ENCODE data around the gene ZC3H4.

ZC3H4 gene

DNA sequence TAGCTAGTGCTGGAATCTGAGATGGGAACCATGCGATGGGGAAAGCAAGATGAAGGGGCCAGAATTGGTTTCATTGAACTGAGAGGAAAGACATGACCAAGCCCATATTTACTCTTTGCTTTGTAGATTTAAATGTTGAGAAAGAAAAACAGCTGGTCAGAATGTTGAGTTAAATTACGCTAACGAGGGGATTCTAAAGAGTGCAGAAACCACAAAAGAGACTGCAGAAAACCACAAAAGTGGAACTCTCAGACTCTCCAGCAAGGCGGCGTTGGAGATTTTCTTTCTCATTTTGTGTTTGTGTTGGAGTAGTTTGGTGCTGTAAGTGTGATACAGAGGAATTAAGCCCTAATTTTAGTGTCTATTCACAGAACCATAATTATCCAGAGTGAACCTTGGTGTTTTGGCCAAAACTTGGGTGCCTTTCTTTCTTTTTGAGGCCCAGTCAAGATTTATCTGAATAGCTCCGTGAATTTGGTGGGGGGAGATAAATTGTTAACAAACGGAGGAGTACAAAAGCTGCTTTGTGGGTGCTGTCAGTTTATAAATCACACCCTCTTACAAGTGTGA, 43.4 kb upstream of the ZC3H4 start:
- H3K36me3 ChIP-seq: peaks cover 88% of the 10 kb centered on the region
- no peak overlapping the region for H3K4me3 ChIP-seq (ENCODE audit: low read depth, low read length)
- no peak for DNase-seq
- TF ChIP-seq, protein P1, sequence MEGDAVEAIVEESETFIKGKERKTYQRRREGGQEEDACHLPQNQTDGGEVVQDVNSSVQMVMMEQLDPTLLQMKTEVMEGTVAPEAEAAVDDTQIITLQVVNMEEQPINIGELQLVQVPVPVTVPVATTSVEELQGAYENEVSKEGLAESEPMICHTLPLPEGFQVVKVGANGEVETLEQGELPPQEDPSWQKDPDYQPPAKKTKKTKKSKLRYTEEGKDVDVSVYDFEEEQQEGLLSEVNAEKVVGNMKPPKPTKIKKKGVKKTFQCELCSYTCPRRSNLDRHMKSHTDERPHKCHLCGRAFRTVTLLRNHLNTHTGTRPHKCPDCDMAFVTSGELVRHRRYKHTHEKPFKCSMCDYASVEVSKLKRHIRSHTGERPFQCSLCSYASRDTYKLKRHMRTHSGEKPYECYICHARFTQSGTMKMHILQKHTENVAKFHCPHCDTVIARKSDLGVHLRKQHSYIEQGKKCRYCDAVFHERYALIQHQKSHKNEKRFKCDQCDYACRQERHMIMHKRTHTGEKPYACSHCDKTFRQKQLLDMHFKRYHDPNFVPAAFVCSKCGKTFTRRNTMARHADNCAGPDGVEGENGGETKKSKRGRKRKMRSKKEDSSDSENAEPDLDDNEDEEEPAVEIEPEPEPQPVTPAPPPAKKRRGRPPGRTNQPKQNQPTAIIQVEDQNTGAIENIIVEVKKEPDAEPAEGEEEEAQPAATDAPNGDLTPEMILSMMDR (IDR thresholded peaks at IDR 0.05; ENCODE audit: low read depth, low read length): no peak
- no peak overlapping the region for H3K27ac ChIP-seq
- H3K27me3 ChIP-seq (ENCODE audit: insufficient read depth, low read depth, severe bottlenecking): no peaks in the 10 kb centered on the region
- H3K9me3 ChIP-seq (ENCODE audit: severe bottlenecking): no peaks in the 10 kb centered on the region

DNA sequence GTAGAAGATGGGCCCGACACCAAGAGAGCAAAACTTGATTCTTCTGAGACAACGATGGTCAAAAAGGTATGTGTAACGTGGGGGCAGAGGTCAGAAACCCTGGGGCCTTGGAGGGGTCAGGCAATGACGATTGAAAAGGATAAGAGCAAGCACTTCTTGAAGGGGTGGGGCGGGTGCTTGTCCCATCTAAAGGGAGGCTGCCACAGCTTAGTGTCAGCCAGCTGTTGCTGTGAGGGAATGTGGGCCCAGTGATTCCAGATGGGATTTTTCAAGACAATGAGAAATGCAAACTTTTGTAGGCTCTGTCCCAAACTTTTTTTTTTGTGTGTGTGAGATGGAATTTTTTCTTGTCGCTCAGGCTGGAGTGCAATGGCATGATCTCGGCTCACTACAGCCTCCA, 41.6 kb upstream of the ZC3H4 start:
- no peak overlapping the region for H3K4me3 ChIP-seq (ENCODE audit: low read depth, low read length)
- peaks cover 92% of the 10 kb centered on the region for H3K36me3 ChIP-seq
- no peaks in the 10 kb centered on the region for H3K9me3 ChIP-seq (ENCODE audit: severe bottlenecking)
- no peak overlapping the region for H3K27ac ChIP-seq
- no peak for DNase-seq
- TF ChIP-seq, protein P1 (IDR thresholded peaks at IDR 0.05; ENCODE audit: low read depth, low read length): no peak
- no peaks in the 10 kb centered on the region for H3K27me3 ChIP-seq (ENCODE audit: insufficient read depth, low read depth, severe bottlenecking)

DNA sequence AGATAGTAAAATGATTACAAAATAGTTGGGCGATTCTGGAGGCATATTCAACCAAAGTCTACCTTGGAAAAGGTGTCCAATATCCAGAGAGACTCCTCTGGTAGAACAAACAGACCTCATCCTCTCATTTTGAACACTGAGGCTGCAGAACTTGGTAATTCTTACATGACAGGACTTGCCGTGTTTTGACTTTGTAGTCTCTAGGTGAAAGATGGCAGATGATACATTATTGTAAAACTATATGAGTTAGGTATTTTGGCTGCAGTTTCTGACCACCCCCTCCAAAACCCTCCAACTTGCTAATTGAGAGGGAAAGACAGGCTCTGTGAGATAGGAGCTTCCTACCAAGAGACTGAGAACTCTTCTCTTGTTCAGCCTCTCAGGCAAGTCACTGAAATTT, 39.7 kb upstream of the ZC3H4 start:
- Histone ChIP-seq H3K9me3 (ENCODE audit: severe bottlenecking) (no peaks in the 10 kb centered on the region), H3K27ac (no peak overlapping the region), H3K27me3 (ENCODE audit: insufficient read depth, low read depth, severe bottlenecking) (no peaks in the 10 kb centered on the region), H3K4me3 (ENCODE audit: low read depth, low read length) (no peak overlapping the region), H3K36me3 (peaks cover 95% of the 10 kb centered on the region)
- no peak for DNase-seq
- TF ChIP-seq, protein P1 (IDR thresholded peaks at IDR 0.05; ENCODE audit: low read depth, low read length): no peak

DNA sequence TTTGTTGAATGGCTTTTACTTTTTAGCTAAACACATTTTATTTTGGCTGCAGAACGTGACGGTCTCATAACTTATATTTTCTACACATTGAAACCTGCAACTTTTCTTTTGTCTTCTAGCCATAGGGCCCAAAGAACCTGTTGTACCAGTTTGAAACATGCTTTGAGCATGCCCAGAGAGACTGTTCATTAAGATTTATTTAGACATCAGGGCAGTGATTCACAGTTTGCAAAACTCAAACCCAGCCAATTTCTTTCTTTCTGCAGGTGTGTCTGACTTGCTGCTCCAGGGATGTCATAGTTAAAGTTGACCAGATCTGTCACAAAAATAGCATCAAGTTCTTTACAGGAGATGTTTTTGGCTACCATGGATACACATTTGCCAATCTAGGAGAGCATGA, 39.1 kb upstream of the ZC3H4 start:
- TF ChIP-seq, protein P1 (IDR thresholded peaks at IDR 0.05; ENCODE audit: low read depth, low read length): no peak
- Histone ChIP-seq H3K27me3 (ENCODE audit: insufficient read depth, low read depth, severe bottlenecking) (no peaks in the 10 kb centered on the region), H3K36me3 (peaks cover 95% of the 10 kb centered on the region), H3K4me3 (ENCODE audit: low read depth, low read length) (no peak overlapping the region), H3K9me3 (ENCODE audit: severe bottlenecking) (no peaks in the 10 kb centered on the region), H3K27ac (no peak overlapping the region)
- DNase-seq: no peak

DNA sequence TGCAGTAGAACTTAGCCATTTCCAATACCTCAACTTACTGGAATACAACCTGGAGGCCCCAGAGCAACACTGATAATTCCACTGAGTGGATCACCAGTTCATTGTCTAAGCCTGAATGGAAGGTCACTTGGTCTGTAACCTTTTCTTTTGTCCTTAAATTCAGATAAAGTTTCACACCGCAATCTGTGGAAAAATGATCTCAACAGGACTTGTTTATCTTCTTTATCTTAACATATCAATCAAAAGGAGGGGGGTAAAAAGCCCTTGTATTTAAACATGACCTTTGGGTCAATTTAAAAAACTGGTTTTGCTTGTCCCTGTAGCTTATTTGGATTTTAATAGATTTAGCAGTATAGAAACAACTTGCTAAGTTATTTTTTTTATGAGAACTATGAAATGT, 38.6 kb upstream of the ZC3H4 start:
- Histone ChIP-seq H3K4me3 (ENCODE audit: low read depth, low read length) (no peak overlapping the region), H3K9me3 (ENCODE audit: severe bottlenecking) (no peaks in the 10 kb centered on the region), H3K27ac (no peak overlapping the region), H3K27me3 (ENCODE audit: insufficient read depth, low read depth, severe bottlenecking) (no peaks in the 10 kb centered on the region), H3K36me3 (peaks cover 93% of the 10 kb centered on the region)
- TF ChIP-seq, protein P1 (IDR thresholded peaks at IDR 0.05; ENCODE audit: low read depth, low read length): no peak
- no peak for DNase-seq

DNA sequence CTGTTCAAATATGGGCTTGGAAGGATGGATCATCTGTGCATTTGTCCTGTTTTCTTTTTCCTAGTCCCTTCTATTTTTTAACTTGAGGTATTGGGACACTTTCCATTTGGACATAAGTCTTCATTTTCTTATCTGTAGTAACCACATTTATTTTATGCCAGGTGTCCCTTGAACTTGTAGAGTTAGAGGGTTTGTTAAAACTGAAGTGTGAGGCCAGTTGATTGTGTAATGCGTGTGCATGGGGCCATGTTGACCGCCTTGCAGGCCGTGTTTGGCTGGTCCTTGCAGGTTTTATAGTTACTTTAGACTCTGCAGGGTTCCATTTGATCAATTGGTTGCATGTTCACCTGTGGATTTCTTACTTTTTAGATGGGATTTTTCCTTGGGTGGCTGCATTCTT, 38.1 kb upstream of the ZC3H4 start:
- H3K27me3 ChIP-seq (ENCODE audit: insufficient read depth, low read depth, severe bottlenecking): no peaks in the 10 kb centered on the region
- TF ChIP-seq, protein P1 (IDR thresholded peaks at IDR 0.05; ENCODE audit: low read depth, low read length): no peak
- peaks cover 93% of the 10 kb centered on the region for H3K36me3 ChIP-seq
- no peaks in the 10 kb centered on the region for H3K9me3 ChIP-seq (ENCODE audit: severe bottlenecking)
- no peak overlapping the region for H3K27ac ChIP-seq
- no peak overlapping the region for H3K4me3 ChIP-seq (ENCODE audit: low read depth, low read length)
- DNase-seq: no peak

All from WERI-Rb-1 (cell line).